ENCODE measurements around the gene MTERF4.

MTERF4 gene

GRCh38 chr2:241048149-241048948 is 53.7 kb downstream of the MTERF4 start:
- Histone ChIP-seq H3K4me1 (ENCODE audit: insufficient read depth, low read length, poor library complexity, severe bottlenecking) (no peaks in the 10 kb centered on the region), H3K27me3 (ENCODE audit: insufficient read depth, low read length, poor library complexity, severe bottlenecking) (no peaks in the 10 kb centered on the region), H3K36me3 (ENCODE audit: insufficient read depth, low read length) (no peaks in the 10 kb centered on the region), H3K9ac (ENCODE audit: low read depth, low read length, poor library complexity, severe bottlenecking) (no peak overlapping the region), H3K79me2 (ENCODE audit: insufficient read depth, low read length) (no peaks in the 10 kb centered on the region), H3F3A (ENCODE audit: low read depth) (no peaks in the 10 kb centered on the region), H3K9me3 (ENCODE audit: insufficient read depth, low read depth, low read length) (peaks cover 4% of the 10 kb centered on the region; the same call in 1 of the 2 replicates), H3K9me2 (replicated peaks; ENCODE audit: low read depth, low read length) (no peaks in the 10 kb centered on the region), H3K4me3 (ENCODE audit: low read length, poor library complexity, severe bottlenecking) (no peak overlapping the region), H2AFZ (ENCODE audit: low read length) (no peak overlapping the region), H3K4me2 (ENCODE audit: low read depth, low read length, poor library complexity, severe bottlenecking) (no peak overlapping the region), H4K20me1 (ENCODE audit: insufficient read depth, low read length, poor library complexity, severe bottlenecking) (no peaks in the 10 kb centered on the region)
- no peak for TF ChIP-seq CTCF (conservative IDR thresholded peaks at IDR 0.05; ENCODE audit: low read length)
- TF ChIP-seq EZH2phosphoT487 (IDR thresholded peaks at IDR 0.05; ENCODE audit: borderline replicate concordance) = no peak

- no peaks in the 10 kb centered on the region for H4K20me1 ChIP-seq (ENCODE audit: insufficient read depth, low read length, poor library complexity, severe bottlenecking)
- no peaks in the 10 kb centered on the region for H3F3A ChIP-seq (ENCODE audit: low read depth)
- H3K4me3 ChIP-seq (ENCODE audit: low read length, poor library complexity, severe bottlenecking) = no peak overlapping the region
- no peak overlapping the region for H3K4me2 ChIP-seq (ENCODE audit: low read depth, low read length, poor library complexity, severe bottlenecking)
- no peaks in the 10 kb centered on the region for H3K9me2 ChIP-seq (replicated peaks; ENCODE audit: low read depth, low read length)
- H2AFZ ChIP-seq (ENCODE audit: low read length) = no peak overlapping the region
- no peak overlapping the region for H3K9ac ChIP-seq (ENCODE audit: low read depth, low read length, poor library complexity, severe bottlenecking)
- TF ChIP-seq CTCF (conservative IDR thresholded peaks at IDR 0.05; ENCODE audit: low read length) = no peak
- TF ChIP-seq EZH2phosphoT487 (IDR thresholded peaks at IDR 0.05; ENCODE audit: borderline replicate concordance) = no peak
- H3K79me2 ChIP-seq (ENCODE audit: insufficient read depth, low read length) = no peaks in the 10 kb centered on the region
- peaks cover 4% of the 10 kb centered on the region; the same call in 1 of the 2 replicates for H3K9me3 ChIP-seq (ENCODE audit: insufficient read depth, low read depth, low read length)
- no peaks in the 10 kb centered on the region for H3K36me3 ChIP-seq (ENCODE audit: insufficient read depth, low read length)
- no peaks in the 10 kb centered on the region for H3K27me3 ChIP-seq (ENCODE audit: insufficient read depth, low read length, poor library complexity, severe bottlenecking)
- H3K4me1 ChIP-seq (ENCODE audit: insufficient read depth, low read length, poor library complexity, severe bottlenecking) = no peaks in the 10 kb centered on the region
Observed at GRCh38 chr2:241047253-241048010, 54.7 kb downstream of the MTERF4 start.
